ENCODE results near the gene TRIP4. TPM values are rescaled to one million over a fixed set of nuclear protein-coding genes. Genes with fewer than 3 reads are reported as not detected.

Gene TRIP4
- total and polyA plus RNA-seq, 2 donors (not counting 3 experiments of a cell fraction or from before 2014, with no cell fraction given) = 10.9 to 31.1 TPM

DNA sequence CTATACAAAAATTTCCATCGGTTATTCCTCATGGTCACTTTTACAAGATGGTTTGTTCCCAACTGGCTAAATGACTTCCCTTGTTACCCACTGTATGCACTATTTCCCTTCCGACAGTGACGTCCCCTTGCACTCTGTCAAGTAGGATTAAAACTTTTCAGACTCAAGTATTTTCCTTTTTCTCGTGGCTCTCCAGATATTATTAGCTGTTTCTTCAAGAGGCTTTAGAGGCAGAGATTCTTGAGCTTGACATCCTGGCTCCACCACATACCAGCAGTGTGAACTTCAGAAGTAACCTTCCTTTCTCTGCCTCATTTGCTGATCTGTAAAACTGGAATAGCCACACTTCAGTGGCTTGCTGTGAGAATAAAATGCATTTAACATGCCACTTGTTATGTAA is 45.7 kb upstream of the TRIP4 start:
- no TSS peak for BruUV-seq (replicated peaks)
- no peak for FAIRE-seq

More for the DNA sequence above, 45.7 kb upstream of the TRIP4 start:
- H2AFZ ChIP-seq (ENCODE audit: low read depth, low read length) = no peak overlapping the region
- CTCF ChIA-PET = no interaction called here
- no peaks in the 10 kb centered on the region for H3K27me3 ChIP-seq (ENCODE audit: control insufficient read depth in 2 of 2, insufficient read depth in 2 of 2, low read length in 2 of 2)
- H3K36me3 ChIP-seq (ENCODE audit: control insufficient read depth in 2 of 2, extremely low read depth in 1 of 2, insufficient read depth in 2 of 2, low read length in 2 of 2) = peaks cover 0 to 2% of the 10 kb centered on the region in 2 experiments
- H3K4me2 ChIP-seq (ENCODE audit: insufficient read depth, low read length) = no peak overlapping the region
- H3K79me2 ChIP-seq (ENCODE audit: control insufficient read depth, insufficient read depth, low read length) = peaks cover 61% of the 10 kb centered on the region
- intact Hi-C loops (cut with micrococcal nuclease) = no loop called here
- no peaks in the 10 kb centered on the region for H3K9me3 ChIP-seq (replicated peaks; ENCODE audit: control insufficient read depth, insufficient read depth, low read length)
- dilution Hi-C loops (cut with MboI; ENCODE audit: extremely low pct_ligation_motif_present, low sequenced_read_pairs) = no loop called here
- no peak overlapping the region for H3K27ac ChIP-seq (ENCODE audit: insufficient read depth, low read depth, low read length)
- TF ChIP-seq EZH2 (IDR thresholded peaks at IDR 0.05; ENCODE audit: borderline replicate concordance, low read depth, low read length, severe bottlenecking) = no peak
- TF ChIP-seq POLR2AphosphoS5 (IDR thresholded peaks at IDR 0.05; ENCODE audit: insufficient read depth, low read depth, low read length) = no peak
- no peak for TF ChIP-seq FOS (IDR thresholded peaks at IDR 0.05; ENCODE audit: borderline replicate concordance, insufficient read depth, low read length)
- TF ChIP-seq GATA2 (IDR thresholded peaks at IDR 0.05; ENCODE audit: insufficient read depth, insufficient read length, low read depth, low read length) = no peak
- no peak for TF ChIP-seq MYC (IDR thresholded peaks at IDR 0.05; ENCODE audit: low read depth, low read length)
- TF ChIP-seq, protein P1, sequence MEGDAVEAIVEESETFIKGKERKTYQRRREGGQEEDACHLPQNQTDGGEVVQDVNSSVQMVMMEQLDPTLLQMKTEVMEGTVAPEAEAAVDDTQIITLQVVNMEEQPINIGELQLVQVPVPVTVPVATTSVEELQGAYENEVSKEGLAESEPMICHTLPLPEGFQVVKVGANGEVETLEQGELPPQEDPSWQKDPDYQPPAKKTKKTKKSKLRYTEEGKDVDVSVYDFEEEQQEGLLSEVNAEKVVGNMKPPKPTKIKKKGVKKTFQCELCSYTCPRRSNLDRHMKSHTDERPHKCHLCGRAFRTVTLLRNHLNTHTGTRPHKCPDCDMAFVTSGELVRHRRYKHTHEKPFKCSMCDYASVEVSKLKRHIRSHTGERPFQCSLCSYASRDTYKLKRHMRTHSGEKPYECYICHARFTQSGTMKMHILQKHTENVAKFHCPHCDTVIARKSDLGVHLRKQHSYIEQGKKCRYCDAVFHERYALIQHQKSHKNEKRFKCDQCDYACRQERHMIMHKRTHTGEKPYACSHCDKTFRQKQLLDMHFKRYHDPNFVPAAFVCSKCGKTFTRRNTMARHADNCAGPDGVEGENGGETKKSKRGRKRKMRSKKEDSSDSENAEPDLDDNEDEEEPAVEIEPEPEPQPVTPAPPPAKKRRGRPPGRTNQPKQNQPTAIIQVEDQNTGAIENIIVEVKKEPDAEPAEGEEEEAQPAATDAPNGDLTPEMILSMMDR (IDR thresholded peaks at IDR 0.05; ENCODE audit: extremely low read depth in 1 of 2, insufficient read depth in 1 of 2, low read depth in 1 of 2, low read length in 2 of 2) = no peak
- TF ChIP-seq, protein P2, sequence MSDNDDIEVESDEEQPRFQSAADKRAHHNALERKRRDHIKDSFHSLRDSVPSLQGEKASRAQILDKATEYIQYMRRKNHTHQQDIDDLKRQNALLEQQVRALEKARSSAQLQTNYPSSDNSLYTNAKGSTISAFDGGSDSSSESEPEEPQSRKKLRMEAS (IDR thresholded peaks at IDR 0.05; ENCODE audit: insufficient read depth, insufficient read length) = no peak
- TF ChIP-seq JUN (IDR thresholded peaks at IDR 0.05; ENCODE audit: borderline replicate concordance, insufficient read depth, insufficient read length, low read depth) = no peak
- no peak for TF ChIP-seq POLR2A (IDR thresholded peaks at IDR 0.05; ENCODE audit: low read depth, low read length)
- no peak overlapping the region for H3K4me3 ChIP-seq (replicated peaks in 1 of 3; ENCODE audit: insufficient read depth in 1 of 3, low read depth in 1 of 3, low read length in 3 of 3)
- H3K9ac ChIP-seq (replicated peaks; ENCODE audit: extremely low read depth, insufficient read depth, low read length) = no peak overlapping the region
- no peak for DNase-seq (ENCODE audit: low read depth, low spot score)
- H3K4me1 ChIP-seq (ENCODE audit: control insufficient read depth, extremely low read depth, insufficient read depth, low read length) = peaks cover 31% of the 10 kb centered on the region
- POLR2A ChIA-PET = no interaction called here
- H4K20me1 ChIP-seq (replicated peaks; ENCODE audit: control insufficient read depth, extremely low read depth, insufficient read depth, low read length) = peaks cover 6% of the 10 kb centered on the region
- H3K9me1 ChIP-seq (replicated peaks; ENCODE audit: control insufficient read depth, extremely low read depth, insufficient read depth, low read length) = no peaks in the 10 kb centered on the region

Measured in endothelial cell of umbilical vein (primary cell).